Ureter (tissue), 1 donor: ENCODE data around the gene ERCC1. TPM values are rescaled to one million over a fixed set of nuclear protein-coding genes. Genes with fewer than 3 reads are reported as not detected.
"Not testable (repeated sequence)": the region's sequence is repeated elsewhere in the genome, so short reads cannot be mapped to it uniquely, and the experiment has no call there.

ENCODE experiments used
- DNase-seq: peaks from one replicate; pipeline ENCODE4 v3.0.0-alpha.2; 2020; ENCODE audit warnings: low spot score
- total RNA-seq: library from RNA; stranded (reverse); gene quantifications from one replicate; pipeline ENCODE4 v1.2.4, GENCODE V29; 2023
- donor health status: DM: yes; HTN: yes; CAD: no.

ERCC1 gene
- total RNA-seq, 1 donor from 2014 or later: 78.3 TPM

- peak; percentile 95 for DNase-seq
Observed at GRCh38 chr19:45455707-45456499, 32.2 kb upstream of the ERCC1 start.

DNA sequence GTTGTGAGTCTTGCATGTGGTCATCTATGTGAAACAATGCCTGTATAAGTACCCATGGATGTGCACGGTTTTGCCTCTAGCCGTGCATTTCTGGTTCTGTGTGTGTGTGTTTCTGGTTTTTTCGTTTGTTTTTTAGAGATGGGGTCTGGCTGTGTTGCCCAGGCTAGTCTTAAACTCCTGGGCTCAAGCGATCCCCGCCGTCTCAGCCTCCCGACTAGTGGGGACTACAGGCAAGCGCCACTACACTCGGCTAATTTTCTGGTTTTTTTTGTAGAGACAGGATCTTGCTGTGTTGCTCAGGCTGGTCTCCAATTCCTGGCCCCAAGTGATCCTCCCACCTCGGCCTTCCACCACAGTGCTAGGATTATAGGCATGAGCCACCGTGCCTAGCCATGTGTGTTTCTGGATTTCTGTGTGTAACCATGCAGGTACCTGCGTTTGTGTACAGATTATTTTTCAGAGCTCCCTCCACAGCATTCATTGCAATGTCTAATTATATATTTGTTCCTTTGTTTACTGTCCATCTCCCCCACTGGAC is 28.2 kb upstream of the ERCC1 start:
- no peak for DNase-seq

- DNase-seq: peak; percentile 59
Observed at GRCh38 chr19:45451131-45451849, 27.6 kb upstream of the ERCC1 start.

DNA sequence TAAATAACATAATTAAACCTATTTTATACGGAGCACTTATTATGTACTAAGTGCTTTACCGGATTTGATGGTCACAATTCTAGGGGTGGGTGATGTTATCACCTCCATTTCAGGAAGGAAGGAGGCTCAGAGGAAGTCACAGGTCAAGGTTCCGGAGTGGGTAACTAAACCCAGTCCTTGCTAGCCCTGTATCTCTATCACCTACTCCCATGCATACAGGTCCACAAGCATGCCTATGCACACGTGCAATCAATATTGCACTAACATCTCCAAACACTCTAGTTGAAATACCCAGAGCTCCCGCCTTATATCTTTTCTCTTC is 26.3 kb upstream of the ERCC1 start:
- no peak for DNase-seq

GRCh38 chr19:45448887-45449299 is 25.2 kb upstream of the ERCC1 start:
- DNase-seq: peak; percentile 61

GRCh38 chr19:45448425-45448756 is 24.7 kb upstream of the ERCC1 start:
- DNase-seq: no peak

- DNase-seq: peak; percentile 88
Observed at GRCh38 chr19:45446944-45447343, 23.2 kb upstream of the ERCC1 start.

DNA sequence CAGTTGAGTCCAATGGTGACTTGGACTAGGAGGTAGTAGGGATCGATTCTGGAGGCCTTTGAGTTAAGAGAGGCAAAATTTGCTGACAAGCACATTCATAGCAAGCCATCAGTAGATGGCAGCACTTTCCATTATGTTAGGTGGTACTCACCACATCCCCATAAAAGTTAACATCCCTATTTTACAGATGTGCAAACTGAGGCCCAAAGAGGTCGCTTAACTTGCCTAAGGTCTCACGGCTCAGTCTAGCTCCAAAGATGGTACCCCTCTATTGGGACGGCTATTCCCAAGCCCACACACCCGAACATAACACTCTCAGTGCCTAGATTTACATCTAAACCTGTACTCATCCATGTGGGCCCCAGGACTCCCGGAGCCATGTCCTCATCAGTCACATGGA is 22.6 kb upstream of the ERCC1 start:
- DNase-seq: no peak

- DNase-seq: no peak
Observed at GRCh38 chr19:45445139-45445538, 21.4 kb upstream of the ERCC1 start.

DNA sequence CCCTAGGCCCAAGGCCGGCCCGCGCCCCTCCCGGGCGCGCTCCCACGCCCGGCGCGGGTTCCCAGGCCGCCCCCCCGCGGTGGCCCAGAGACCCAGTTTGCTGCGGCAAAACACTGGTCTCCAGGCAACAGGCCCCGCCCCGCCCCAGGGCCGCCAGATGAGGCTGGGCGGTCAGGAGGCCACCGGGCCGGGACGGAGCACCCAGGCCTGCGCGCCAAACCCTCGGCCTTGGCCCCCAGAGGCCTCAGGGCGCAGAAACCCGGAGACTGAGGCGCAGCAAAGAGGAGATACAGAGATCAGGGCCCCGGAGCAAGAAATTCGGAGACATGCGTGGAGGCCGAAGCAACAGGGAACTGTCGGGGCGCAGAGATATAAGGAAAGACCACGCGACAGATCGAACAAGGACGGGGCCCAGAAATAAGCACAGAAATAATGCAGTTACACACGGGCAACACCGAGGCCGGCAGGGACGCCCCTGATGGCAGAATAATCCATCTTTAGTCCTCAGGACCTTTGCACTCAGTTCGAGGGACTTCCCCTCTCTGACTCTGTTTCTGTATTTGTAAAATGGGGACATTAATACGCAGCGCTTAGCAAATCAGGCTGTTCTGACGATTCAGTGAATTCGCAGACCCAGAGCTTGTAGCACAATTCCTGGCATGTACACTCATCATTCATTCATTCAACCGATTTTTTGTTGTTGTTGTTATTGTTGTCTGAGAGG is 20.8 kb upstream of the ERCC1 start:
- peak; percentile 90 for DNase-seq

DNA sequence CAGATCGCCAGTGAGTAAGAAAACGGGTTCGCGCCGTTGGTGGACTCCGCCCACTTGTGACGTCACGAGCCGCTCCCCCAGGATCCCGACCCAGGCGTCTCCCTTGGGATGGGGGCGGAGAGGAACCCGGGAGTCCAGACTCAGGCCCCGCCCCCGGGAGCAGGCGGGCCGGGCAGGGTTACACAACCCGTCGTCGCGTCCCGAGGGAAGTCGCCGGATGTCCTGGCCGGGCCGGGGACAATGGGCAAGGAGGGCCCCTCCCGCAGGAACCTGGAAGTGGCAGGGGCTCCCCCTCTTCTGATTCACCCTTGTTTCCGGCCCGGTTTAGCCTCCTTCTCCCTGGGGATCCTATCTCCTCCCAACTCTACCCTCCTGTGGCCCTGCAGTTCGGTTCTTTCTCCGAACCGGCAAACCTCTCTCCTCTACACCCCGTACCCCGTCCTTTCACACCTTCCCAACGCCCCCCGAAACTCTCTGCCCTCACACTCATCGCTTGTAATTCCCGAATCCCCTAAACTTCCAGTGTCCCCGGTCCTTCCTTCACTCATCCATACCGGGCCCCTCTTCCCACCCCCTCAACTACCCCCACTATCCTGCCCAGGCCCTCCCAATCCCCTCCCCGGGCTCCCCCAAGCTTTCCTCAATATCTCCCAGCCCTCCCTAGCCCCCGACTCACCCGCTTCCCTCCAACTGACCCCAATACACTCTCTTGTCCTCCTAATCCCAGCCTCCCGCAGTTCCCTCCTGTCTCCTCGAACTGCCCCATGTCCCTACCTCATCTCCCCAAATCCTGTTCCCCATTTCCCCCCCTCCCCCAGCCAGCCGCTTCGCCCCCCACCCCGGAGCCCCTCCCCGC is 20.0 kb upstream of the ERCC1 start:
- DNase-seq: peak; percentile 94

DNA sequence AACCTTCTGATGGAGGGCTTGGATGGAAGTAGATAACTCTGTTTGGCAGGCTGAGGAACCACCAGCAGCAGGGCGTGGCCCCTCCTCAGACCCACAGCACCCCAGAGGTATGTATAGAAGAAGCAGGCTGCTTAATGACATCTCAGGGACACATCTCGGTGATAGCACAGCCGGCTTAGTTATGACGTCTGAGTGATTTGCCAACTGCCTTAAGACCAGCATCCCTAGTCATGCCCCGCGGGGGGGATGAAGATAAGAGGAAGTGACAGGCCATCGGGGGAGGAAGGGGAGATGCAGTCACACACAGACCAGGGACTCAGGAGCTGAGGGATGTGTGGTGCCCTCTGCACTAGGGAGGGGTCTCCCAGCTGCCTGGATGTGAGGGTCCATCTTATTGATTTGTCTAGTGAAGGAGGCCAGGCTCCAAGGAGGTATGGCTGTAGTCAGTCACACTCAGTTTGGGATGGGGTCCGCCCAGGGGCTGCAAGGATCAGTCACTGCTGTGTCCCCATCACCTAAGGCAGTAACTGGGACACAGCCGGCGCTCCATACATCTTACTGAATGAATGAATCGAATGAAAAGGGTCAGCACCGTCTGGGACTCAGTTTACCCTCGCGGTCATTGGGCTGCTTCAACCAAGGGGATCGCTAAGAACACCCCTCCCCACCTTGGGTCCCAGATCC is 19.2 kb upstream of the ERCC1 start:
- DNase-seq: no peak

- DNase-seq: no peak
Observed at GRCh38 chr19:45442408-45442777, 18.7 kb upstream of the ERCC1 start.

GRCh38 chr19:45440873-45441654 is 17.3 kb upstream of the ERCC1 start:
- DNase-seq: no peak

DNA sequence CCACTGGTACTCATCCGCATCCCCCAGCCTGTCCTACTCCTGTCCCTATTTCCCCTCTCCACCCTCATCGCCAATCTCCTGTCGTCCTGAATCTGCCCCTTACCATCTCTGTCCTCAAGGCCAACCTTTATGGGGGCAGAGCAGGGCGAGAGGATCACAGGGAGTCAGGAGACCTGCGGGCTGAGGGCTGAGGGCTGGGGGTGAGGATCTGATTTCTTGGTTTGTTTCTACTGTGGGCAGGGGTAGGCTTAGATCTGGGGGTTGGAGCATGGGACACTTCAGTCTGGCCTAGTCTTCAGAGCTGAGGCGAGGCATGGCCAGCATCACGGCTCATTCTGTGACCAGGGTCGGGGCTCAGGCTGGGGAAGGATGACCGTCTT is 16.5 kb upstream of the ERCC1 start:
- DNase-seq: no peak

GRCh38 chr19:45439569-45440258 is 16.0 kb upstream of the ERCC1 start:
- DNase-seq: peak; percentile 86

GRCh38 chr19:45439190-45439568 is 15.5 kb upstream of the ERCC1 start:
- DNase-seq: no peak

GRCh38 chr19:45437328-45437727 is 13.6 kb upstream of the ERCC1 start:
- DNase-seq: no peak

- DNase-seq: not testable (repeated sequence)
Observed at GRCh38 chr19:45432543-45432942, 8.8 kb upstream of the ERCC1 start.

- not testable (repeated sequence) for DNase-seq
Observed at GRCh38 chr19:45431008-45431407, 7.3 kb upstream of the ERCC1 start.
